Measurements from ENCODE around the gene MEOX1. TPM values are rescaled to one million over a fixed set of nuclear protein-coding genes. Genes with fewer than 3 reads are reported as not detected.

The MEOX1 gene
- total RNA-seq, 1 experiment from 2014 or later = not detected

- TF ChIP-seq CTCF (conservative IDR thresholded peaks at IDR 0.05) = no peak
- Histone ChIP-seq H2AFZ (ENCODE audit: low read length) (no peak overlapping the region), H2BK12ac (ENCODE audit: insufficient read length, low read depth, low read length) (no peak overlapping the region), H3K14ac (ENCODE audit: insufficient read depth, low read length) (no peak overlapping the region), H3K18ac (ENCODE audit: insufficient read length, low read depth, low read length) (no peak overlapping the region), H3K79me2 (ENCODE audit: insufficient read depth, low read length) (no peaks in the 10 kb centered on the region), H3K4me2 (ENCODE audit: insufficient read depth, insufficient read length, low read length) (no peak overlapping the region), H2BK20ac (ENCODE audit: low read depth, low read length, poor library complexity, severe bottlenecking) (no peak overlapping the region), H2BK5ac (ENCODE audit: insufficient read length, low read length) (no peak overlapping the region), H3K4ac (ENCODE audit: low read depth, low read length) (no peak overlapping the region), H3K9ac (ENCODE audit: extremely low read depth, insufficient read length, low read length) (no peak overlapping the region), H4K8ac (replicated peaks; ENCODE audit: insufficient read length, low read depth, low read length) (no peak overlapping the region), H3K4me1 (ENCODE audit: insufficient read depth, low read length) (no peaks in the 10 kb centered on the region; the same call in 1 of the 2 replicates), H3K9me3 (ENCODE audit: control insufficient read depth, low read depth, low read length) (no peaks in the 10 kb centered on the region), H2BK120ac (ENCODE audit: low read depth, low read length, poor library complexity, severe bottlenecking) (no peak overlapping the region), H2AK5ac (ENCODE audit: insufficient read length, low read length) (no peak overlapping the region), H3K79me1 (ENCODE audit: insufficient read depth, low read depth, low read length, poor library complexity, severe bottlenecking) (no peaks in the 10 kb centered on the region), H4K20me1 (ENCODE audit: control insufficient read depth, insufficient read depth, insufficient read length) (no peaks in the 10 kb centered on the region), H4K5ac (ENCODE audit: insufficient read length, low read depth, low read length) (no peak overlapping the region), H2BK15ac (ENCODE audit: low read depth, low read length) (no peak overlapping the region), H4K91ac (ENCODE audit: insufficient read length, low read depth, low read length) (no peak overlapping the region), H3K23me2 (ENCODE audit: insufficient read length, low read depth, low read length, poor library complexity, severe bottlenecking) (no peaks in the 10 kb centered on the region), H3K56ac (ENCODE audit: insufficient read length, low read depth, low read length) (no peak overlapping the region), H3K23ac (ENCODE audit: insufficient read length, low read depth, low read length) (no peak overlapping the region), H3K27me3 (ENCODE audit: insufficient read depth, low read length) (no peaks in the 10 kb centered on the region), H3T11ph (ENCODE audit: low read length) (no peak overlapping the region), H3K27ac (ENCODE audit: insufficient read length, low read depth, low read length) (no peak overlapping the region)
- WGBS (ENCODE audit: extremely low coverage, insufficient read length, low lambda C conversion rate) = no CpG with 5 or more reads among the region's 10 CpGs
- H3K9me3 Mint-ChIP-seq = no peaks in the 10 kb centered on the region
- H3K36me3 Mint-ChIP-seq (ENCODE audit: insufficient read depth in 1 of 3, low read depth in 3 of 3) = no peaks in the 10 kb centered on the region
- peaks cover 40 to 45% of the 10 kb centered on the region in 2 experiments for H3K4me1 Mint-ChIP-seq
- no peak overlapping the region; a peak in 2 of 5 replicates for H3K4me3 Mint-ChIP-seq
- DNase-seq = no peak
- no peaks in the 10 kb centered on the region for H3K27me3 Mint-ChIP-seq (ENCODE audit: low read depth)
- no peak overlapping the region; a peak in 1 of 7 replicates for H3K27ac Mint-ChIP-seq
Observed at GRCh38 chr17:43680461-43680860, 18.7 kb upstream of the MEOX1 start.
